Brain pericyte (primary cell): ENCODE data around the gene PCIF1.
"Not testable (repeated sequence)": the region's sequence is repeated elsewhere in the genome, so short reads cannot be mapped to it uniquely, and the experiment has no call there.

Source experiments
- DNase-seq: peaks from one replicate; pipeline ENCODE4 v3.0.0-alpha.2; 2012; ENCODE audit warnings: low read depth, low spot score

Gene PCIF1

GRCh38 chr20:45934586-45935415 lies at the start of gene PCIF1:
Gene PCIF1 (plus strand): TSS chr20:45934683. CDS start chr20:45939000, 4,317 bp downstream.
- DNase-seq: peak; percentile 96

GRCh38 chr20:45886590-45887345 lies 47.7 kb upstream of the PCIF1 start:
- DNase-seq: no peak

GRCh38 chr20:45887346-45887715 lies 47.2 kb upstream of the PCIF1 start, which contains the start of gene SPATA25:
Gene SPATA25 (minus strand): TSS chr20:45887622. CDS start chr20:45887590, 32 bp downstream.
- DNase-seq: no peak

- DNase-seq: no peak
These were observed 45.8 kb upstream of the PCIF1 start for GRCh38 chr20:45888681-45889080.

- DNase-seq: peak; percentile 69
These were observed 44.2 kb upstream of the PCIF1 start for GRCh38 chr20:45890077-45890984.

- DNase-seq: peak; percentile 72
These were observed 43.2 kb upstream of the PCIF1 start, which contains the start of the genes CTSA and NEURL2 for GRCh38 chr20:45890985-45891983. Gene CTSA (plus strand): TSS chr20:45891335. CDS start chr20:45891569, 234 bp downstream. Gene NEURL2 (minus strand): TSS chr20:45891208. CDS start chr20:45890991, 217 bp downstream.

GRCh38 chr20:45892049-45892825 lies 42.2 kb upstream of the PCIF1 start:
- DNase-seq: no peak

GRCh38 chr20:45892828-45893500 lies 41.5 kb upstream of the PCIF1 start:
- no peak for DNase-seq

GRCh38 chr20:45893831-45894230 lies 40.7 kb upstream of the PCIF1 start:
- DNase-seq: no peak

- DNase-seq: no peak
These were observed 39.7 kb upstream of the PCIF1 start for GRCh38 chr20:45894797-45895196.

GRCh38 chr20:45896641-45897161 lies 37.8 kb upstream of the PCIF1 start:
- no peak for DNase-seq

- DNase-seq: no peak
These were observed 37.2 kb upstream of the PCIF1 start for GRCh38 chr20:45897289-45897688.

- no peak for DNase-seq
These were observed 36.8 kb upstream of the PCIF1 start for GRCh38 chr20:45897692-45898091.

- no peak for DNase-seq
These were observed 36.2 kb upstream of the PCIF1 start for GRCh38 chr20:45898285-45898684.

- DNase-seq: no peak
These were observed 35.2 kb upstream of the PCIF1 start for GRCh38 chr20:45899046-45899835.

- DNase-seq: not testable (repeated sequence)
These were observed 33.2 kb upstream of the PCIF1 start for GRCh38 chr20:45901332-45901731.

GRCh38 chr20:45902199-45902701 lies 32.2 kb upstream of the PCIF1 start:
- no peak for DNase-seq
